SU-DHL-6 (cell line): ENCODE measurements around the gene TSKU.

ENCODE experiments used
- CTCF ChIP-seq: fragments of 200-600 bp; sonication (generic); IDR thresholded peaks from one replicate; pipeline ENCODE4 v1.5.1; 2017; ENCODE audit warnings: antibody characterized with exemption, mild to moderate bottlenecking, low read length, moderate library complexity; ENCODE audit not compliant: insufficient read depth, poor library complexity, severe bottlenecking
- EZH2phosphoT487 ChIP-seq: fragments of 200-600 bp; sonication (generic), shearing (Covaris generic); conservative IDR thresholded peaks from 2 replicates; pipeline ENCODE4 v1.6.1; 2018; ENCODE audit warnings: mild to moderate bottlenecking, antibody characterized with exemption, low read length, moderate library complexity, mixed read lengths

- no peak for TF ChIP-seq CTCF
- TF ChIP-seq EZH2phosphoT487 = no peak
Measured at GRCh38 chr11:76802621-76803020, 19.5 kb downstream of the TSKU start.
